GM12878 (cell line): ENCODE results near the gene KHDC1L. TPM values are rescaled to one million over a fixed set of nuclear protein-coding genes. Genes with fewer than 3 reads are reported as not detected.

Experiments used
- ATAC-seq: fragments of 200-7000 bp; cut with Tn5 transposase; 3 replicates; pipeline ENCODE4 v1.9.1; 2020; ENCODE audit warnings: mild to moderate bottlenecking, moderate library complexity
- BruUV-seq: library from RNA; stranded (reverse); fragments of 400-500 nt; replicated peaks from 2 replicates; lab custom pipeline; 2021; lab: Mats Ljungman, UMichigan
- CTCF ChIA-PET: fragments of 300-600 bp; sonication (Branson Sonifier 250); formaldehyde crosslinking; extraction: SDS; loops from one replicate; lab custom pipeline; 2021; ENCODE audit warnings: inconsistent platforms; lab: Yijun Ruan, JAX
- POLR2A ChIA-PET: fragments of 350-600 bp; formaldehyde crosslinking; extraction: SDS; loops from one replicate; lab custom pipeline; 2021; ENCODE audit warnings: inconsistent platforms; lab: Charles Lee
- RAD21 ChIA-PET: fragments of 300-600 bp; sonication (Branson Sonifier 250); formaldehyde crosslinking; loops from one replicate; lab custom pipeline; 2023; ENCODE audit warnings: antibody characterized with exemption; ENCODE audit not compliant: unreplicated experiment; lab: Charles Lee
- SMC1A ChIA-PET: fragments of 300-600 bp; sonication (Branson Sonifier 250); formaldehyde crosslinking; loops from one replicate; lab custom pipeline; 2023; ENCODE audit not compliant: unreplicated experiment, uncharacterized antibody; lab: Charles Lee
- DNase-seq: peaks from one replicate; pipeline ENCODE4 v3.0.0-alpha.2; 2011; ENCODE audit warnings: low read depth, low spot score
- FAIRE-seq: peaks from 3 replicates; lab custom pipeline; 2011; peaks lifted over from hg19 to GRCh38; lab: Jason Lieb, UNC
- H2AFZ ChIP-seq: 2 replicates; pipeline ENCODE4 v1.6.0; 2011; ENCODE audit warnings: low read depth, low read length, control low read depth; ENCODE audit not compliant: control insufficient read depth
- H3K27ac ChIP-seq: 2 replicates; pipeline ENCODE4 v1.5.1; 2011; ENCODE audit warnings: control low read depth; ENCODE audit not compliant: control insufficient read depth, insufficient read depth
- H3K27me3 ChIP-seq, 2 experiments: replicated peaks in 1 of 2; 2 replicates each; pipeline versions ENCODE4 v1.6.0 to v1.6.1; 2011; ENCODE audit warnings: low read length in 1 of 2; ENCODE audit not compliant: control insufficient read depth in 2 of 2, insufficient read depth in 2 of 2
- H3K36me3 ChIP-seq, 2 experiments: 2 replicates each; pipeline ENCODE4 v1.5.1; 2011; ENCODE audit warnings: low read length in 1 of 2; ENCODE audit not compliant: control insufficient read depth in 2 of 2, insufficient read depth in 2 of 2
- H3K4me1 ChIP-seq: 2 replicates; pipeline ENCODE4 v1.6.1; 2011; ENCODE audit warnings: mild to moderate bottlenecking, low read length, moderate library complexity, mixed read lengths; ENCODE audit not compliant: control insufficient read depth, insufficient read depth
- H3K4me2 ChIP-seq: 2 replicates; pipeline ENCODE4 v1.6.0; 2011; ENCODE audit warnings: control low read depth; ENCODE audit not compliant: control insufficient read depth, insufficient read depth
- H3K4me3 ChIP-seq: fragments of 200-600 bp; sonication (generic); 2 replicates; pipeline ENCODE4 v1.5.1; 2016
- H3K79me2 ChIP-seq: 2 replicates; pipeline ENCODE4 v1.6.0; 2011; ENCODE audit warnings: low read length; ENCODE audit not compliant: control insufficient read depth, insufficient read depth
- H3K9ac ChIP-seq: 2 replicates; pipeline ENCODE4 v1.8.0; 2011; ENCODE audit warnings: low read length, control low read depth, mixed read lengths; ENCODE audit not compliant: control insufficient read depth, insufficient read depth
- H3K9me3 ChIP-seq: replicated peaks from 3 replicates; pipeline ENCODE4 v1.5.1; 2011; ENCODE audit warnings: mild to moderate bottlenecking, low read length; ENCODE audit not compliant: control insufficient read depth, insufficient read depth
- H4K20me1 ChIP-seq: 2 replicates; pipeline ENCODE4 v1.6.0; 2011; ENCODE audit not compliant: control insufficient read depth, insufficient read depth
- ATF3 ChIP-seq: IDR thresholded peaks from 2 replicates; pipeline ENCODE4 v1.6.1; 2011; ENCODE audit warnings: low read depth, mild to moderate bottlenecking, low read length, moderate library complexity, borderline replicate concordance; ENCODE audit errors: extremely low read depth
- ATF7 ChIP-seq: fragments of 450-650 bp; IDR thresholded peaks from 2 replicates; pipeline ENCODE4 v1.6.1; 2016; ENCODE audit warnings: low read depth, mild to moderate bottlenecking
- BHLHE40 ChIP-seq, 2 experiments: fragments of 450-650 bp in 1 of 2; IDR thresholded peaks; 2 replicates each; pipeline ENCODE4 v1.6.1; 2011 to 2017; ENCODE audit warnings: low read depth in 2 of 2, borderline replicate concordance in 1 of 2, improper control_type of control experiment in 1 of 2, low read length in 1 of 2, mild to moderate bottlenecking in 1 of 2
- CREB1 ChIP-seq: IDR thresholded peaks from 2 replicates; pipeline ENCODE4 v1.6.1; 2012; ENCODE audit warnings: low read depth, mild to moderate bottlenecking, inconsistent platforms
- DPF2 ChIP-seq: fragments of 450-650 bp; IDR thresholded peaks from 2 replicates; pipeline ENCODE4 v1.6.1; 2017; ENCODE audit warnings: mild to moderate bottlenecking
- EGR1 ChIP-seq, 2 experiments: IDR thresholded peaks; 1 replicate in 1 of 2; 2 replicates in 1 of 2; pipeline ENCODE4 v1.6.1; 2011 to 2012; ENCODE audit warnings: low read depth in 2 of 2, low read length in 2 of 2, borderline replicate concordance in 1 of 2, mild to moderate bottlenecking in 1 of 2, moderate library complexity in 1 of 2
- ETV6 ChIP-seq, 2 experiments: fragments of 450-650 bp in 1 of 2; IDR thresholded peaks in 1 of 2; conservative IDR thresholded peaks in 1 of 2; 2 replicates each; pipeline ENCODE4 v1.6.1; 2014; ENCODE audit warnings: antibody characterized with exemption in 1 of 2, borderline replicate concordance in 1 of 2, low read depth in 1 of 2, mild to moderate bottlenecking in 1 of 2, moderate library complexity in 1 of 2
- IKZF2 ChIP-seq, 2 experiments: fragments of 450-650 bp; IDR thresholded peaks; 2 replicates each; pipeline ENCODE4 v1.6.1; 2017; ENCODE audit warnings: mild to moderate bottlenecking in 2 of 2, moderate library complexity in 2 of 2
- IRF3 ChIP-seq: fragments of 450-650 bp; IDR thresholded peaks from 2 replicates; pipeline ENCODE4 v1.6.1; 2014; ENCODE audit warnings: mild to moderate bottlenecking
- MTA2 ChIP-seq: fragments of 450-650 bp; IDR thresholded peaks from 2 replicates; pipeline ENCODE4 v1.6.1; 2016; ENCODE audit warnings: low read depth, mild to moderate bottlenecking, moderate library complexity
- NR2C2 ChIP-seq: IDR thresholded peaks from 2 replicates; pipeline ENCODE4 v1.6.1; 2011; ENCODE audit warnings: borderline replicate concordance, low read depth; ENCODE audit not compliant: control insufficient read depth, insufficient read length
- PBX3 ChIP-seq: IDR thresholded peaks from 2 replicates; pipeline ENCODE4 v1.6.1; 2011; ENCODE audit warnings: mild to moderate bottlenecking, low read depth, low read length, moderate library complexity; ENCODE audit not compliant: insufficient replicate concordance
- PKNOX1 ChIP-seq: fragments of 450-650 bp; IDR thresholded peaks from 2 replicates; pipeline ENCODE4 v1.6.1; 2016; ENCODE audit warnings: mild to moderate bottlenecking
- SMAD5 ChIP-seq: IDR thresholded peaks from 2 replicates; pipeline ENCODE4 v1.6.1; 2016; ENCODE audit warnings: antibody characterized with exemption, low read depth
- SMC3 ChIP-seq: IDR thresholded peaks from 2 replicates; pipeline ENCODE4 v1.6.1; 2011; ENCODE audit warnings: low read length, improper control_type of control experiment, borderline replicate concordance
- SPI1 ChIP-seq: IDR thresholded peaks from 2 replicates; pipeline ENCODE4 v1.6.1; 2011; ENCODE audit warnings: low read depth, mild to moderate bottlenecking, low read length, moderate library complexity, borderline replicate concordance; ENCODE audit not compliant: insufficient read depth
- SREBF2 ChIP-seq: IDR thresholded peaks from 2 replicates; pipeline ENCODE4 v1.6.1; 2012; ENCODE audit warnings: mild to moderate bottlenecking, low read length
- TBL1XR1 ChIP-seq: IDR thresholded peaks from 2 replicates; pipeline ENCODE4 v1.6.1; 2012; ENCODE audit warnings: low read depth, low read length, improper control_type of control experiment
- TCF12 ChIP-seq: IDR thresholded peaks from 2 replicates; pipeline ENCODE4 v1.6.1; 2011; ENCODE audit warnings: low read depth, mild to moderate bottlenecking, low read length
- ZNF24 ChIP-seq: fragments of 450-650 bp; IDR thresholded peaks from 2 replicates; pipeline ENCODE4 v1.6.1; 2017; ENCODE audit warnings: antibody characterized with exemption, mild to moderate bottlenecking
- WGBS: methylation state at CpG from one replicate; pipeline ENCODE4 v1.1.6; 2016; ENCODE audit warnings: low lambda C conversion rate; ENCODE audit not compliant: insufficient replicate concordance, insufficient coverage; ENCODE audit errors: missing lambda C conversion rate; 5-methylcytosine and 5-hydroxymethylcytosine counted together
- in situ Hi-C: fragments of 300-500 bp; cut with MboI; formaldehyde crosslinking; loops from 9 replicates; pipeline ENCODE4 v1.14.3; 2018; ENCODE audit warnings: mixed read lengths
- intact Hi-C: fragments of 100-400 bp; cut with micrococcal nuclease; formaldehyde crosslinking; loops from one replicate; pipeline ENCODE4 v1.14.2; 2022; ENCODE audit not compliant: unreplicated experiment
- polyA plus RNA-seq, 11 experiments: library from polyadenylated mRNA; depleted of rRNA in 4 of 11; unstranded in 6 of 11; stranded (reverse) in 5 of 11; fragments of >200 nt; fragmentation: Nextera tagmentation in 4 of 11; fragmentation: Illumina TruSeq in 1 of 11; extraction: Ambion mirVana in 4 of 11; extraction: Trizol in 1 of 11; gene quantifications; 1 replicate in 1 of 11; 2 replicates in 10 of 11; pipeline versions ENCODE4 v1.2.1 to v1.2.3, GENCODE V29; 2011 to 2016; ENCODE audit warnings: inconsistent platforms in 2 of 11, missing spikeins in 2 of 11, low read depth in 1 of 11
- total RNA-seq, 4 experiments: library from RNA; depleted of rRNA in 3 of 4; stranded (reverse); fragments of >200 nt in 3 of 4; fragmentation: Illumina TruSeq in 1 of 4; extraction: Trizol in 1 of 4; gene quantifications; 2 replicates each; pipeline versions ENCODE4 v1.2.1 to v1.2.3, GENCODE V29; 2013 to 2021

Gene KHDC1L
- total and polyA plus RNA-seq, 10 of the 15 experiments (the other 5 are each of a cell fraction or from before 2014, with no cell fraction given), result 0.12 to 0.37 (median 0.24) TPM; not detected in 4

GRCh38 chr6:73233048-73233447, 7.8 kb upstream of the KHDC1L start (continued):
- TF ChIP-seq TCF12, result no peak
- no peak for TF ChIP-seq SMAD5
- no peak for TF ChIP-seq ZNF24
- TF ChIP-seq ETV6 (conservative IDR thresholded peaks at IDR 0.05 in 1 of 2, IDR thresholded peaks at IDR 0.05 in 1 of 2; ENCODE audit: borderline replicate concordance in 1 of 2, low read depth in 1 of 2), result no peak
- no peak for TF ChIP-seq CREB1
- no peak for TF ChIP-seq IRF3
- no peak for TF ChIP-seq EGR1 (IDR thresholded peaks at IDR 0.05; ENCODE audit: borderline replicate concordance in 1 of 2, low read depth in 2 of 2, low read length in 2 of 2)

GRCh38 chr6:73231986-73232391, 6.7 kb upstream of the KHDC1L start:
- Histone ChIP-seq H3K36me3 (no peaks in the 10 kb centered on the region), H2AFZ (no peak overlapping the region), H3K4me1 (no peaks in the 10 kb centered on the region), H3K4me3 (no peak overlapping the region), H3K9ac (no peak overlapping the region), H4K20me1 (no peaks in the 10 kb centered on the region), H3K4me2 (no peak overlapping the region), H3K27me3 (no peaks in the 10 kb centered on the region), H3K79me2 (no peaks in the 10 kb centered on the region), H3K9me3 (no peaks in the 10 kb centered on the region), H3K27ac (no peak overlapping the region)
- POLR2A ChIA-PET, result no interaction called here
- FAIRE-seq (no peak), ATAC-seq (peak; percentile 89), DNase-seq (peak; percentile 17)
- intact Hi-C loops (no loop called here), in situ Hi-C loops (no loop called here)
- no TSS peak for BruUV-seq
- CTCF ChIA-PET, result interaction anchor here (0.7 to 1.6 kb wide), 5 partner anchors 17 to 540 kb away, joined by 3 to 6 read pairs (median 3); no protein-coding TSS in a partner anchor
- SMC1A ChIA-PET, result interaction anchor here (0.8 to 1.4 kb wide), 3 partner anchors 15 to 572 kb away, joined by 3 read pairs; no protein-coding TSS in a partner anchor
- WGBS, result 0% methylated on average over 1 of the region's 1 CpG
- RAD21 ChIA-PET, result no interaction called here
- peak; percentile 90 for TF ChIP-seq MTA2
- peak; percentile 48 for TF ChIP-seq PKNOX1
- peak; percentile 72; the same call in 1 of the 2 replicates for TF ChIP-seq SPI1
- TF ChIP-seq SMC3, result no peak
- peak; percentile 18 to 39; a peak in 1 of 4 replicates for TF ChIP-seq IKZF2 (IDR thresholded peaks at IDR 0.05)
- TF ChIP-seq ATF7, result 0 out of 2 replicates have a peak, but pooled peaks have one; percentile 26
- TF ChIP-seq DPF2, result peak; percentile 38; the same call in 1 of the 2 replicates
- no peak for TF ChIP-seq TBL1XR1
- no peak for TF ChIP-seq SREBF2
- no peak for TF ChIP-seq NR2C2
- TF ChIP-seq BHLHE40 (IDR thresholded peaks at IDR 0.05; ENCODE audit: borderline replicate concordance in 1 of 2, low read depth in 2 of 2, low read length in 1 of 2), result peak in 1 of 2 experiments; percentile 22; a peak in 1 of 4 replicates
- no peak for TF ChIP-seq PBX3
- TF ChIP-seq ATF3, result no peak
